ENCODE measurements around the gene CC2D1A. TPM values are rescaled to one million over a fixed set of nuclear protein-coding genes. Genes with fewer than 3 reads are reported as not detected.
A peak's percentile ranks its signal among the peaks of the same experiment; 100 is the strongest.

Gene CC2D1A
- total RNA-seq, 4 donors from 2014 or later = 22.3 to 44.9 (median 33.7) TPM

GRCh38 chr19:13861392-13861713 is 44.6 kb upstream of the CC2D1A start:
- Histone ChIP-seq H3K27me3 (peaks cover 5 to 7% (median 6%) of the 10 kb centered on the region in 3 donors), H3K4me3 (peak overlapping the region; percentile 47 to 69 (median 62)), H3K4me1 (peaks cover 5 to 17% of the 10 kb centered on the region in 2 donors), H3K36me3 (no peaks in the 10 kb centered on the region), H3K9me3 (no peaks in the 10 kb centered on the region), H3K27ac (peak overlapping the region; percentile 80 to 87 (median 86))
- intact Hi-C loops (cut with DNase I; ENCODE audit: low total_unique reads) (no loop called here), in situ Hi-C loops (cut with MboI; ENCODE audit: low sequenced_read_pairs in 4 of 4) (loop anchor here (5.0 to 25.0 kb wide), 6 partner anchors 74 to 574 kb away; partner anchors contain the start of gene C19orf53 (in 1 of the 4))
- DNase-seq (no peak), ATAC-seq (peak; percentile 2 to 11)
- TF ChIP-seq CTCF (IDR thresholded peaks at IDR 0.05 in 4 of 5, conservative IDR thresholded peaks at IDR 0.05 in 1 of 5) (no peak), POLR2A (IDR thresholded peaks at IDR 0.05) (no peak)

- Histone ChIP-seq H3K4me1 (peaks cover 7 to 18% of the 10 kb centered on the region in 2 donors), H3K9me3 (no peaks in the 10 kb centered on the region), H3K27me3 (peaks cover 5 to 9% (median 9%) of the 10 kb centered on the region in 3 donors), H3K27ac (peak overlapping the region; percentile 80 to 87 (median 86)), H3K4me3 (peak overlapping the region; percentile 47 to 69 (median 62)), H3K36me3 (no peaks in the 10 kb centered on the region)
- TF ChIP-seq POLR2A (IDR thresholded peaks at IDR 0.05) (peak; percentile 15 to 44), CTCF (IDR thresholded peaks at IDR 0.05 in 4 of 5, conservative IDR thresholded peaks at IDR 0.05 in 1 of 5) (peak; percentile 97 to 99 (median 98))
- intact Hi-C loops (cut with DNase I; ENCODE audit: low total_unique reads) = loop anchor here (1.0 to 2.0 kb wide), 2 partner anchors 77 to 131 kb away; no protein-coding TSS in a partner anchor
- DNase-seq (peak; percentile 87 to 91), ATAC-seq (peak; percentile 95 to 97)
- in situ Hi-C loops (cut with MboI; ENCODE audit: low sequenced_read_pairs in 4 of 4) = loop anchor here (5.0 to 25.0 kb wide), 6 partner anchors 75 to 575 kb away; partner anchors contain the start of gene C19orf53 (in 1 of the 4)
Observed at GRCh38 chr19:13861714-13862531, 44.1 kb upstream of the CC2D1A start.

- in situ Hi-C loops (cut with MboI; ENCODE audit: low sequenced_read_pairs in 4 of 4) (loop anchor here (5.0 to 25.0 kb wide), 6 partner anchors 77 to 577 kb away; partner anchors contain the start of gene C19orf53 (in 1 of the 4)), intact Hi-C loops (cut with DNase I; ENCODE audit: low total_unique reads) (no loop called here)
- Histone ChIP-seq H3K27me3 (peaks cover 5 to 9% (median 9%) of the 10 kb centered on the region in 3 donors), H3K9me3 (no peaks in the 10 kb centered on the region), H3K27ac (no peak overlapping the region), H3K4me1 (peaks cover 7 to 18% of the 10 kb centered on the region in 2 donors), H3K36me3 (no peaks in the 10 kb centered on the region), H3K4me3 (no peak overlapping the region)
- ATAC-seq (no peak), DNase-seq (no peak)
- TF ChIP-seq POLR2A (IDR thresholded peaks at IDR 0.05) = no peak
- no peak for TF ChIP-seq CTCF (IDR thresholded peaks at IDR 0.05 in 4 of 5, conservative IDR thresholded peaks at IDR 0.05 in 1 of 5)
Observed at GRCh38 chr19:13864046-13864666, 41.8 kb upstream of the CC2D1A start.

- DNase-seq = no peak
- no peaks in the 10 kb centered on the region for H3K9me3 ChIP-seq
- no peak for ATAC-seq
- in situ Hi-C loops (cut with MboI; ENCODE audit: low sequenced_read_pairs in 4 of 4) = loop anchor here (5.0 to 25.0 kb wide), 6 partner anchors 78 to 578 kb away; partner anchors contain the start of gene C19orf53 (in 1 of the 4)
- H3K27me3 ChIP-seq = peaks cover 5 to 9% (median 9%) of the 10 kb centered on the region in 3 donors
- TF ChIP-seq CTCF (IDR thresholded peaks at IDR 0.05 in 4 of 5, conservative IDR thresholded peaks at IDR 0.05 in 1 of 5) = no peak
- TF ChIP-seq POLR2A (IDR thresholded peaks at IDR 0.05) = no peak
- no peak overlapping the region for H3K27ac ChIP-seq
- peak overlapping the region; percentile 47 to 63 (median 51) for H3K4me3 ChIP-seq
- intact Hi-C loops (cut with DNase I; ENCODE audit: low total_unique reads) = no loop called here
- H3K36me3 ChIP-seq = no peaks in the 10 kb centered on the region
- H3K4me1 ChIP-seq = peaks cover 7 to 18% of the 10 kb centered on the region in 2 donors
Observed at GRCh38 chr19:13864667-13865570, 41.1 kb upstream of the CC2D1A start.
